Neutrophil (primary cell): ENCODE results near the gene SFXN5.

Source experiments
- H3K27ac ChIP-seq: fragments of 200-600 bp; sonication (generic); 2 replicates; pipeline ENCODE4 v1.5.1; 2016; ENCODE audit warnings: mild to moderate bottlenecking, moderate library complexity
- H3K27me3 ChIP-seq: fragments of 200-600 bp; sonication (generic); 2 replicates; pipeline ENCODE4 v1.6.0; 2016; ENCODE audit warnings: mild to moderate bottlenecking
- H3K36me3 ChIP-seq: fragments of 200-600 bp; sonication (generic); 2 replicates; pipeline ENCODE4 v1.5.1; 2017
- H3K4me1 ChIP-seq, 2 experiments: fragments of 200-600 bp in 1 of 2; sonication (generic) in 1 of 2; 1 replicate in 1 of 2; 2 replicates in 1 of 2; pipeline versions ENCODE4 v1.5.1 to v1.6.1; 2013 to 2016; ENCODE audit warnings: low read depth in 1 of 2, low read length in 1 of 2, mild to moderate bottlenecking in 1 of 2, moderate library complexity in 1 of 2; ENCODE audit not compliant: control insufficient read depth in 1 of 2, insufficient read depth in 1 of 2
- H3K4me3 ChIP-seq, 2 experiments: fragments of 200-600 bp in 1 of 2; sonication (generic) in 1 of 2; 1 replicate in 1 of 2; 2 replicates in 1 of 2; pipeline ENCODE4 v1.5.1; 2013 to 2016; ENCODE audit warnings: low read depth in 1 of 2, low read length in 1 of 2, mild to moderate bottlenecking in 1 of 2, moderate library complexity in 1 of 2
- H3K9me3 ChIP-seq: fragments of 200-600 bp; sonication (generic); 2 replicates; pipeline ENCODE4 v1.5.1; 2016
- CTCF ChIP-seq: fragments of 200-600 bp; sonication (generic); IDR thresholded peaks from 2 replicates; pipeline ENCODE4 v1.5.1; 2016; ENCODE audit warnings: antibody characterized with exemption

SFXN5 gene

DNA sequence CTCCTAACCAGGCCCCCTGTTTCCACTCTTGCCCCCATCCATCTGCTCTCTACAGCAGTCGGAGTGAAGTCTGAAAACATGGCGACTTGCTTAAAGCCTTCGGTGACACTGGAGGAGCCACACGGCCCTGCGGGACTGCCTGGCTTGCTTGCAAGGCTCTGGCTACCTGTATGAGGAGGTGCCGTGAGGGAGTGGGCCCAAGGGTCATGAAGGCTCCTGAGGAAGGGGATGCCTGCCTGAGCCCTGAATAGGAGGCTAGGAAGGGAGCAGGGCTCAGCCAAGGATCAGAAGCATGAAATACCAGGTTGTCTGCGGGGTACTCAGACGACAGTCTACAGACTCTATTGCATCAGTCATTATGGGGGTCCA lies 78.8 kb downstream of the SFXN5 start:
- Histone ChIP-seq H3K4me3 (no peak overlapping the region), H3K4me1 (peaks cover 9 to 10% of the 10 kb centered on the region in 2 experiments), H3K36me3 (peaks cover 88% of the 10 kb centered on the region), H3K9me3 (no peaks in the 10 kb centered on the region), H3K27me3 (no peaks in the 10 kb centered on the region), H3K27ac (no peak overlapping the region)
- TF ChIP-seq CTCF = no peak

GRCh38 chr2:72991980-72992733 lies 79.4 kb downstream of the SFXN5 start:
- no peak for TF ChIP-seq CTCF

GRCh38 chr2:72991439-72991725 lies 80.1 kb downstream of the SFXN5 start:
- no peak for TF ChIP-seq CTCF
- Histone ChIP-seq H3K27ac (no peak overlapping the region), H3K4me1 (peaks cover 10% of the 10 kb centered on the region in 2 experiments), H3K27me3 (no peaks in the 10 kb centered on the region), H3K4me3 (no peak overlapping the region), H3K36me3 (peaks cover 89% of the 10 kb centered on the region), H3K9me3 (no peaks in the 10 kb centered on the region)

More at GRCh38 chr2:72991980-72992733, 79.4 kb downstream of the SFXN5 start:
- no peaks in the 10 kb centered on the region for H3K9me3 ChIP-seq
- H3K36me3 ChIP-seq = peaks cover 89% of the 10 kb centered on the region
- H3K4me3 ChIP-seq = no peak overlapping the region
- H3K27ac ChIP-seq = no peak overlapping the region
- peaks cover 10% of the 10 kb centered on the region in 2 experiments for H3K4me1 ChIP-seq
- H3K27me3 ChIP-seq = no peaks in the 10 kb centered on the region

DNA sequence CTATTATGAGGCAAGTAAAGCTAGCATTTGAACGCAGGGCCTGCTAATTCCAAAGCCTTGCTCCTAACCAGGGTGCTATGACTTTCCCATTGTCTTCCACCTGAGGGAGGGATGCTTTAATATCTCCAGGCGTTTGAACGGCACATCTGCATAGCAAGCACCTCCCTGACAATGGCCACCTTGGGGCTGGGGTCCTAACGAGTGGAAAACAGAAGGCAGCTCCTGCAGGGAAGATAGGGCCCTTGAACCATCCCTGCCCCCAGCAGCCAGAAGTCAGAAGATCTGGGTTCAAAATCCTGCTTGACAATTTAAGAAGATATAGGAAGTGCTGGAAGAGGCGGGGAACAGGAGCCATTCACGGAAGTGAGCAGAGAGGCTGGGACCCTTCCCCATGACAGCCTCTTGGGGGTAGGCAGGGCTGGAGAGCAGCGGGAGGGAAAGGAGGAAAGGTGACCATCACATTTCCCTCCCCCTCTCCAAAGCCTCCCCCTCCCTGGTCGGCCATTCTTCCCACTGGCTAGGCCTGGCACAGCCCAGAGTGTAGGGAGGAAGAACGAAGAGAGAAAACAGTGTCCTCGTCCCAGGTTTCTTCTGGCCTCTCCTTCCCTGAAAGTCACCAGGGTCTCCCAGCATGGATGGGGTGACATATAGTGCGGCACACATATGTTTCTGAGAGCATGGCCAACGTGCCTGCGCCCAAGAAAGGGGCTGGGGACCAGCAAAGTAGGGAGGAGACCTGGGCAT lies 80.6 kb downstream of the SFXN5 start:
- no peaks in the 10 kb centered on the region for H3K9me3 ChIP-seq
- no peaks in the 10 kb centered on the region for H3K27me3 ChIP-seq
- H3K4me3 ChIP-seq = no peak overlapping the region
- H3K4me1 ChIP-seq = peaks cover 10% of the 10 kb centered on the region in 2 experiments
- peaks cover 90% of the 10 kb centered on the region for H3K36me3 ChIP-seq
- no peak overlapping the region for H3K27ac ChIP-seq
- no peak for TF ChIP-seq CTCF

GRCh38 chr2:72989770-72990556 lies 81.5 kb downstream of the SFXN5 start:
- H3K27ac ChIP-seq = no peak overlapping the region

More at GRCh38 chr2:72989770-72990556, 81.5 kb downstream of the SFXN5 start:
- H3K4me3 ChIP-seq = no peak overlapping the region
- H3K4me1 ChIP-seq = peaks cover 10% of the 10 kb centered on the region in 2 experiments
- no peaks in the 10 kb centered on the region for H3K27me3 ChIP-seq
- peaks cover 90% of the 10 kb centered on the region for H3K36me3 ChIP-seq
- no peak for TF ChIP-seq CTCF
- no peaks in the 10 kb centered on the region for H3K9me3 ChIP-seq
